GM18873 (cell line): ENCODE measurements around the gene GALK2.

ENCODE experiments used
- ATAC-seq: cut with Tn5 transposase; IDR thresholded peaks from one replicate; pipeline ENCODE4 v1.9.1; 2021; ENCODE audit warnings: mild to moderate bottlenecking, moderate library complexity, moderate number of reproducible peaks; ENCODE audit not compliant: unreplicated experiment, low FRiP score

The GALK2 gene

DNA sequence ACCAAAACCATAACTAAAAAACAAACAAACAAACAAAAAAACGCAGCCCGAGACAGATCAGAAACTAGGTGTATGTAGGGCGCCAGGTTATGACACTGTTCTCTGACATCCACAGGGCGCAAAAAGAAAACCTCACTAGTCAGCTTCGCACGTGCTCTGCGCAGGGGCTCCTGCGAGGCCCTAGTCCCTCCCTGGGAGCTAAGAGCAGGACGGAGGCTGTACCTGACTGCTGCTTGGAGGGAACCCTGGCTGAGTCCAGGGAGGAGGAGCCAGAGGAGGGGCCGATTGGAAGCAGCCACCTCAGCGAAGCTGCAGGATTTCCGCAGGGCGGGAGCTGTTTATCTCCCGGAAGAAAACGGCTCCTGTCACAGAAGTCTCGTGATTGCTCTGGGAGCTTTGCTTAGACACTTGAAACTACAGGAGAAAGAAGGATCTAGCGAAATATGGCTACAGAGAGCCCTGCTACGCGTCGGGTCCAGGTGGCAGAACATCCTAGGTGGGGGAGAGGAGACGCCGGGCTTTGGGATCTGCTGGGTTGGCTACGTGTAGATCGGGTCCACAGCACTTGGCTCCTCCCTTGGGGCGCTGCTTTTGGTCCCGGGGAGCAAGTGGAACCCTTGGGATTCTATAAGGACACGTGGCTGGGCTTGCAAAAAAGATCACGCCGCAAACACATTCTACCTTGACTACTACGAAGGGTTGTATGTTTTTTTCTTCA lies at the start of gene GALK2:
GALK2 (plus strand) TSS at position 368 of the 718 bp plus-strand sequence; CDS start at position 444, 76 bp downstream.
- peak; percentile 91 for ATAC-seq

DNA sequence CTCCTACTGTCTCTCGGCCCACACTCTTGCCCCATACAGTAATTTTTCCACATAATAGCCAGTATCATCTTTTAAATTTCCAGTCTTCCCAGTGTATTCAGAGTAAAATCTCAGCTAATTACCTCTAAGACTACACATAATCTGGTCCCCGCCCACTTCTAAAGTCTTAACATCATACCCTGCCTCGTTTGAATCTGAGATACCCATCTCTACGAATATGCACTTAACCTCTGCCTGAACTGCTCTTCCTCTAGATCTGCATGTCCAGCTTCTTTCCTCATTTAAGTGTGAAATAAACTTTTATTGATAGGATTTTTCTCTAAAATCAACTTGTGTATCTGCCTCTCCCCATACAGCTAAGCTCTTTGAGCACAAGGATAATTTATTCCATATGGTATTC lies 49.2 kb upstream of the GALK2 start:
- ATAC-seq = no peak

DNA sequence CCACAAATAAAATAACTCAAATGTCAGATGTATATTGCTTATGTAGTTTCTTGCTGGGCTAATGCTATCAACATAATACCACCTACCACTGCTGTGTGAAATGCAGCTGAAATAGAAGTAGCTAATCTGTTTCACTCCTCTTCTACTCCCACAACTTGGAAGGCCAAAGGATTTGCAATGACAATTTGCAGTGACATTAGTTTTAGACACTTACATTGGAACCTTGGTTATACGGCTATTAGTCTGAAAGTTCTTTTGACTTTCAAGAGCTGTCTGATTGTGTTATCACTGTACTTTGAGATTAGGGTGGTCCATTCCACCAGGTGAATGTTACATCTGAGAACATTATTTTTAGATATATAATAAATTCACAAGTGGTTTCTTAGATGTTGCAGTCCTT lies 48.1 kb upstream of the GALK2 start:
- ATAC-seq = no peak

DNA sequence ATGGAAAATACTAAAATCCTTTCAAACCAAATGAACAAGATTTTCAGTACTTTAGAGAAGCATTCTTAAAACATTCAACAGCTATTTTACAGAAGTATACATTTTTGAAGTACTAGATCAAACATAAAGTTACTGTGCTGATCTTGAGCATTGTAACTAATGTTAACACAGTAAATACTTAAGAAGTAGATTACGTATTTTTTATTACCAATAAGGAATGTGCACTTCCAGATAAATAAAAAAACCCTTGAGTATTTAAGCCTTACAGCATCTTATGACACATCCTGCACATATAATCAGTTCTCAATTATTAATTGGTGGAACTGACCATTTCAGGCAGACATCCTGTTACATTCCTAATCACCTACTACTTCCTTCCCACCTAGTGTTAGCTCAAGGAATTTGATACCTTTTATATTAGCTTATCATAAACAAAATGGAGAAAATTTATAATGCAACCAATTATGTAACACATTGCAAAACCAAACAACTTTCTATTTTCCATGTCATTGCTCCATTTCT lies 47.4 kb upstream of the GALK2 start:
- ATAC-seq = no peak

DNA sequence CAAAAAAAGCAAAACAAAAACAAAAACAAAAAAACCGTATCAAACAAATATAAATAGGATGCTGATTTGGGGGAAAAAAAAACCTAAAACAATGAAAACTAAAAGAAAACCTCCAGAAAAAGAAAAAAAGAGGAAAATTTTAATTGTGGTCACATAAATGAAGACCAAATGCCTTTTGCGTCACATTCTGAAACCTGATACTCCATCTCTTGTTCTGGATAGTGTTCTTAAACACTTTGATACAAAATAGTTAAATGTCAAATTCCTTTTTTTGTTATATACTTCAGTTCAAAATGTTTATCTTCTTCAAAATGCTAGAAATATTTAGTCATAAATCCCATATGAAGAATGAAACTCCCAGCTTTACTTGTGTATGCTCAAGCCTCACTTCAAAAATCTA lies 45.7 kb upstream of the GALK2 start:
- no peak for ATAC-seq

DNA sequence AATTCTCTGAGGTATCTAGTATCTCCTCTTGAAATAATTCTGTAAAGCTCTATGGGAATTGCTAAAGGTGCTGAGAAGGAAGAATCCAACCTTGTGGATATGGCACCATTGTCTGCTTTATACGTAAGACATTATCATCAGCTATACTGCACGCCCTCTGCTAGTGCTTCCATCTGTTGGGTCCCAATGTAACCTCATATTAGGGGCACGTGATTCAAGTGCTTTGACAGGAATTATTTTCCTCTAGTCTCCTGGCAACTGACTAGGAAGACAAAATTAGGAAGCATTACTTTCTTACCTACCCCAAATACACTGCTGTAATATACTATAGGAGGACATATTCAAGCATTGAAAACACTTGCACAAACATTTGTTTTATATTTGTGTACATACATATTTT lies 38.6 kb upstream of the GALK2 start:
- ATAC-seq = no peak

DNA sequence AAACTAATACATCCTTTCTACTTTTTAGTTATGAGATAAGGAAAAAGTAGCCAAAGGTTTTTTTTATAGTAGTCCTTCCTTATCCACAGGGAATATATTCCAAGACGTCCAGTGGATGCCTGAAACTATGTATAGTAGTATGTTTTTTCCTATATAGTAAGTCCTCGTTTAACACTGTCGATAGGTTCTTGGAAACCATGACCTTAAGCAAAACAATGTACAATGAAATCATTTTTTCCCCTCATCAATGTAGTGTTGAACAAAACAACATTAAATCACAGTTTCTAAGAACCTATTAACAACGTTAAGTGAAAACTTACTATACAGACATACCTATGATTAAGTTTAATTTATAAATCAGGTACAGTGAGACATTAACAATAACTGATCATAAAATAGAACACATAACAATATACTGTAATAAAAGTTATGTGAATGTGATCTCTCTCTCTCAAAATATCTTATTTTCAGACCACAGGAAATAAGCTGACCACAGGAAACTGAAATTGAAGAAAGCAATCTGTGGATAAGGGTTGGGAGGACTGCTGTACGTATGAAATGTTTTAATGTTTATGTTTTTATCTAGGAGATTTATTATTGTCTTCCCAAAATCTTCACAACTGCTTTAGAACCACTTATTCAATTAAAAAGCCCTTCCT lies 35.2 kb upstream of the GALK2 start:
- no peak for ATAC-seq

DNA sequence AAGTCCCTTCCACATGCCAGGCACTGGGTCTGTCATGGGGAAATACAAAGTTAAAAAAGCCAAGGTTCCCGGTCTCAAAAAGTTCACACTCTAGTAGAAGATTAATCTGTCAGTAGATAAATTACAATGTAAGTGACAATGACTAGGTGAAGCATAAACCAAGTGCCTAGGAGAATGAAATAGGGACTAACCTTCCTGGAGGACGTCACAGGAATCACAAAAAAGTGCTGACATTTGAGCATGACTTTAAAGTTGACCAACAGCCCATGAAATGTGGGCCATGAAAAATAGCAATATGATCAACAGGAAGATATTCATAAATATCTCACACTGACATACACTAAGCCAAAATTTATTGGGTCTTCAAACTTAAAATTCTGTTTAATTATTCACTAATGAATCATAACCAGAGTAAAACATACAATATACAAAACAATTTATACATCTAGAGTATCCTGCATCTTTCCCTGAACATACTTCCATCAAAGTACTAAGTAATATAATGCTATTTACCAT lies 34.6 kb upstream of the GALK2 start:
- no peak for ATAC-seq

DNA sequence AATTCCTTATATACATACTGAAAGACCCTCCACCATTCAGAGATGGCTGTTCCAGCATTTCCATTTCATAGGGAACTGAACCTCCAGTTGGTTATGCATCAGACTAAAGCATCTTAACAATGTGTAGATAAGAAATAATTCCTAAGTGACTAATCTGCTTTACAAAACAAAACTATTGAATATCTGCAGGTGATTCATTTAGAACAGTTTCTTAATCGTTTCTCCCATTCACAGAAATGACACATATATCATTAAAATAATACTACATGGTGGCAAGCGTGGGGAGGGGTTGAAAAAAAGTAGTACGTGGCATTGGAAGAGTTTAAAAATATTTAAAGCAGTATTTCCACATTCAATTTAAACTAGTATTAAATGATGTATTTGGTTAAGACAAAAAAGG lies 34.1 kb upstream of the GALK2 start:
- ATAC-seq = no peak

DNA sequence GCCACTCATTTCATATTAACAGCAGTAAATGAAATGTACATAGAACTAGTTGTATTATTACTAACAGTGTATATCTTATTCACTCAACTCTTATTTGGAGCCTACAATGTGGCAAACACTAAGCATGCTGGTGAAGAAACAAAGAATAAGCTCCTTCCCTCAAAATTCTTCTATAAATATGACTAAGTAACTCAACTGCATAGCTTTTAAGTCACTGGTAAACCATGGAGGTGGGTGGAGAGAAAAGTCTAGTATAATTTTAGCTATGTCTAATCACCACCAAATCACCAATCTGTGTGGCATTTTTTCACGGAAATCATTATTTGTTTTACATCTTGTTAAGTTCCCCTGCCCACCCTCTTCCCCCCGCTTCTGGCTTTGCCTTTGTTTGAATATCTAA lies 32.2 kb upstream of the GALK2 start:
- no peak for ATAC-seq

DNA sequence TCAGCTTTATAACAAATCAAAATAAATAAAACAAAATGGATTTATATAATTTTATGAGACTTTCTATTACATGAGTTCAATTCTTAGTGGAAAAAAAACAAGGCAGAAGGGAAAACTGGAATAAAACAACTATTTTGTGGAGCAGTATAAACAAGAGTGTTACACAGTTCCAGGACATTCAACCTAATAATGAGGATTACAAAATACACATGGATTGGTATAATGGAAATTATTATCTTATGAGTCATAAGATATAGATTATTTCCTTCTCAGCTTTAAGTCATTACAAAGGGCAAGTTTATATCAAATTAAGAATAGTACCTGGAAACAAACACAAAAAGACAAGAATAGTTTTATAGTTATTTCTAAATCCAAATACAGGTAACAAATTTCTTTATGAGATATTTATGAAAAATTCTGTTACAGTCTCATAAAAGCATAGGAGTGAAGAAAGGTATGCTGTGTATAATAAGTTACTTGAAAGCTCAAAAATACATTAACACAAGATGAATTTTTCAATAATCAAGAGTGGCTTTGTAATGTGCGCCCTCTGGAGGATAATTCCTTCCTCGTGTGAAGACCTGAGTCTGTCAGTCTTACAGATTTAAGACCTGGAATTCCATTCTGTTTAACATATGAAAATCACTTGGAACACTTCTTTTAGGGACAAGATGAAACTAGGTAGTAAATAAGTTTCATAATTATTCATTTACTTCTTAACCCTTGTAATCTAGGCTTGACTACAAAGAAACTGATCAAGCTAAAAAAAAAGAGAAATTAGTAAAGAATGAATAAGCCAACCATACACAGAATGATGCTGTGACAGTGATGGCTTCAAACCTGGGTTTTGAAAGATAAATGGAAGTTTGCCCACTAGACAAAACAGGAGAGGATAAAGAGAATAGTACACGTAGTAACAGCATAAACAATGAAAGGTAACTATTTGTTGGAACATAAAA lies 24.1 kb upstream of the GALK2 start:
- ATAC-seq = no peak

DNA sequence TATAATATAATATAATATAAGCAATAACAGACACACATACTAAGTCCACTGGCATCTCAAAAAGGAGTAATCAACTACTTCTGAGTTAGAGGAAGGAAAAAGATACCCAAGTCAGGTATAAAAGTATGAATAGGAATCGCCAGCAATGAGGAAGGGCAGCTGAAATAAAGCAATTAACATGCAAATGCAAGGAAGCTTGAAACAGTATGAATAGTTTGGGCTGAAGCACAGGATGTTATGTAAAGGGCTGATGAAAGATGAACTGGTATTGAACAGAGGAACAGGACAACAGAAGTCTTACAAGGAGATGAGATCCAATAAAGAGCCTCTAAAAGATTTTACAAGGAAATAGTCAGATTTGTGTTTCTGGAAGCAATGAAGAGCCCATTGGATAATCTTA lies 21.7 kb upstream of the GALK2 start:
- no peak for ATAC-seq

DNA sequence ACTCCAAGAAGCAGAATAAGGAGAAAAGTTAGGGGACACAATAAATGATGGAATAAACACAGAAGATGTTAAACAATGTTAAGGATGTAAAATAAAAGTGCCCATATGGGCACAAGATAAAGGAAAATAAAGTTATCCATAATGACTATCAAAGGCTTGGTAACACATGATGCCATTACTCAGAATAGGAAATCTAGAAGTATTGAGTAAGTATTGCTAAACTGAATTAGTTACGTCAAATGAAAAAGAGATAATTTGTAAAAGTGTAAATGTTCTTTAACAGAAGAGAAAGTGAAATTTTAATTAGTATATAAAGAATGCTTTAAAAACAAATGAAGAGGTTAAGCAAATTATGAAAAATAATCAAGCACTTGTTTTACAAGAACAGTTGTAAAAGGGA lies 21.3 kb upstream of the GALK2 start:
- no peak for ATAC-seq

DNA sequence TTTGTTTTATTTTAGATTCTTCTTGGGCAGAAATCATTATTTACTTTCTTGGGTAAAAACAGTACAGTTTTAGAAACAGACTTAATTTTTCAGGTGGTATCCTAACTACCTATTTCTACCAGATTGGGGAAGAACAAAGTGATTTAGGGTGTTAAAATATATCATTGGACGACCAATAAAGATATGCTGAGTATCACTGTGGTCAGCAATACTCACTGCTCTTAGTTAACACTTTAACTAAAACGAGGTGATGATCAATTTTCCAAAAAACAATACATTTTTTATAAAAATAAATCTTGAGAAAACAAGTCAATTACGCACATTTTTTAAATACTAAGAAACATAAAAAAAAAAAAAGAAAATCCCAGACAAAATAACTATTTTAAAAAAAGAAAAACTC lies 18.2 kb upstream of the GALK2 start:
- no peak for ATAC-seq

DNA sequence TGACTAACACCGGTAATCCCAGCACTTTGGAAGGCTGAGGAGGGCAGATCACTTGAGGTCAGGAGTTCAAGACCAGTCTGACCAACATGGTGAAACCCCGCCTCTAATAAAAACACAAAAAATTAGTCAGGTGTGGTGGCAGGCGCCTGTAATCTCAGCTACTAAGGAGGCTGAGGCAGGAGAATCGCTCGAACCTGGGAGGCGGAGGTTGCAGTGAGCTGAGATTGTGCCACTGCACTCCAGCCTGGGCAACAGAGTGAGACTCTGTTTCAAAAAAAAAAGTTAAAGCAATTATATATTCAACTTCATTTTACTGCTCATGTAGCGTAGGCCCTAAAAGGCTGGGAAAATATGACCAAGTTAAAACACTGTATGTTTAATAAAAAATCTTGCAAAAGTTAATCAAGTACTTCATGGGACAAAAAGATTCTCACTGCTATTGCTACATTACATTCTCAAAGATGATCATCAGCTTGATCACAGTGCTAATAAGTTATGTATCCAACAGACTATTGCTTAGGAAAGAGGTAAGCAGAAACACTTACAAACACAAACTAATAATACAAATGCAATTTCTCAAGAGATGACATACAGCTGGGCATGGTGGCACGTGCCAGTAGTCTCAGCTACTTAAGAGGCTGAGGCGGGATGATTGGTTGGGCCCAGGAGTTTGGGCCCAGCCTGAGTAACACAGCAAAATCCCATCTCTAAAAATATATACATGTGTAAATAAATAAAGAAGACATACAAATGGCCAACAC lies 17.3 kb upstream of the GALK2 start:
- ATAC-seq = no peak

DNA sequence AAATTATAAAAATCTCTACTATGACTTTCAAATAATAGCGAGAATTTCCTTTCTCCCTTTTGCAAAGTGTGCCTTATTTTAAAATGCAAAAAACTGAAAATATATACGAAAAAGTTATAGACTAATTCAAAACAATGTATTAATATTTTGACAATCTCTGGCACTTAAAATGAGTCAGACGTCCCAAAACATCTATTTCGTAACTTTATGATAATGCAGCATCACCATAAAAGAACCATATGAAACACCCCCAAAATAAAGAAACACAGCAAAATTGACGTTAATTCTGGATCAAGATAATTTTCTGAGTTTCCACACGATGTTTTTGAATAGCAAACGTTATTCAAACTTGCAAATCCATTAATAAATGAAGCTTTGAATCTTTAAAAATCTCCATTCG lies 15.7 kb upstream of the GALK2 start:
- ATAC-seq = no peak

DNA sequence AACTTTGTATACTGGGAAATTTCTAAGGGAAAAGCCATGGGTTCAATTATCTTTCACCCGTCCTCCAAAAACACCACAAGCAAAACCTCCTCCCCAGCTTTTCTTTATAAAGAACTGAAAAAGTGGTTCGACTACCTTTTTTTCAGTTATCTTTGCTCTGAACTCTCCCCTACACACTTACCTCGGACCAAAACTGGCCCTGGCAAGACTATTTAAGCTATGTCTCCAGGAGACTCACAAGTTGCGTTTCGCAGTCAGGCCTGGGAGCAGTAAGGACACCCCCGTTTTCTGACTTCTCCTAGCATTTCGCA lies 15.3 kb upstream of the GALK2 start:
- ATAC-seq = no peak

DNA sequence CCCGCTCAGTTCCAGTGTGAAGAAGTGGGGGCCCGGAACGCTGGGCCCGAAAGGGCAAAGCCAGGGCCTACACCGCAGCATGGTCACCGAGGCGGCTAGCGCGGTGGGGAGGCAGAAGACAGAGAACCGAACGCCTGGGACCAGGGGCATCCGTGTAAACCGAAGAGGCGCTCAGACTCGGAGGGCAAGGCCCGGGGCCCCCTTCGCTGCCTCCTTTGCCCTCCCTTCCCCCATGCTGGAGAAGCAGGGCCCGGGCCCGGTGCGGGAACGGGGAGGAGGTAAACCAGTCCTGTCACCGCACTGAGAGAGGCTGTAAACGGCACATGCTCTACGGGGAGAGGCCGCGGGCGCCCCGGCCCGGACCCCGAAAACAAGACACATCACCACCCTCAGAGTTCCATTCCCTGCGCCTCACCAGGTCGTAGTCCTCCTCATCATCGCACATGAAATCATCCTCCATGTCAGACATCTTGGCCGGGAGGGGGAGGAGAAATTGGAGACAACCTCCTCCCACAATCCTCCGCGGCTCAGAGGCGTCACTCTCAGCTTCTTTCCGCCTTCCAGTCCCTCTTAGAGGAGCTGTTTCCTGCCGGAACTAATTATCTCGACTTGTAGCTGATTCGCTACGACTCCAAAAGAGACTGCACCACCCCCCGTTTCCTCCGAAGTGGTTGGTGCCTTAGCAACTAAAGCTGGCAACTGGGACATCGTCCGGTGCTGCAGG lies 14.8 kb upstream of the GALK2 start, which contains the start of gene COPS2:
COPS2 (minus strand) TSS at position 490 of the 724 bp plus-strand sequence; CDS start at position 469, 21 bp downstream.
- ATAC-seq = peak; percentile 94

DNA sequence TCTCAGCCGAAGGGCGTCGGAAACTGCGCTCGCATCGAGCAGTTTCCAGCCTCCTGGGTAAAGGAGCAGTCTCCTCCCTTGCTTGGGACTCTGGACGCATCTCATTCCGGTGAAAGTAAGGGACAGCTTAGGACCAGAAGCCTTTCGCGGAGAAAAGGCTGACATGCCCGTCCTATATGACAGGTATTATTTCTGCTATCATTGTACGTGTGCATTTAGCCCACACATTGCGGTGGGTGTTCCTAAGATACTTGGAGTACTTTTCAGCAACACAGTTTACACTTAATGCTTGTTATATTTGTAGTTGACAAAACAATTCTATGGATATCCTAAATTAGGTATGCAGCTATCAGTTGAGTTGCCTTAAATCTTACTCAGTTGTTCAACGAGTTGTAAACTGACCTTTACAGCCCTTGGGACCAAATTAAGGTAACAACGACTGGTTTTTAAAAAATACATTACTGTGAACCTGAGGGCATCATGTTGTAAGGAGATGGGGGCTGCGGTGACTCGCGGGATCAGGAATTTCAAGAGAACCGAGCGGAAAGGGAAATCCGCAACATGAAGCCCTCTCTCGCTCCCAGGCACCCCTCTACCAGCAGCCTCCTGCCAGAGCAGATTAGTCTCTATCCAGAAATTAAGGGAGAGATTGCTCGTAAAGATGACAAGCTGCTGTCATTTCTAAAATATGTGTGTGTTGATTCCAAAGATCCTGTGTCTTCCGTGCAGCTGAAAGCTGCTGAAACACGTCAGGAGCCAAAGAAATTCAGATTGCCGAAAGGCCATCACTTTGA lies 14.0 kb upstream of the GALK2 start:
- ATAC-seq = peak; percentile 26
